Endothelial cell of umbilical vein (primary cell): ENCODE results near the gene VAV3. TPM values are rescaled to one million over a fixed set of nuclear protein-coding genes. Genes with fewer than 3 reads are reported as not detected.

Experiments
- BruUV-seq: library from RNA; stranded (reverse); fragments of 400-500 nt; replicated peaks from 2 replicates; lab custom pipeline; 2021; lab: Mats Ljungman, UMichigan
- CTCF ChIA-PET: fragments of 300-600, 350-600 bp; sonication (Branson Sonifier 250); formaldehyde crosslinking; loops from one replicate; lab custom pipeline; 2021; ENCODE audit warnings: antibody characterized with exemption, inconsistent platforms; lab: Charles Lee
- POLR2A ChIA-PET: fragments of 300-600, 350-600 bp; sonication (Branson Sonifier 250); formaldehyde crosslinking; loops from one replicate; lab custom pipeline; 2021; ENCODE audit warnings: antibody characterized with exemption, inconsistent platforms; lab: Charles Lee
- DNase-seq: peaks from one replicate; pipeline ENCODE4 v3.0.0-alpha.2; 2011; ENCODE audit warnings: low read depth, low spot score
- FAIRE-seq: peaks from 2 replicates; lab custom pipeline; 2011; peaks lifted over from hg19 to GRCh38; lab: Jason Lieb, UNC
- H2AFZ ChIP-seq: 2 replicates; pipeline ENCODE4 v1.6.0; 2012; ENCODE audit warnings: low read depth, low read length, control low read depth, inconsistent platforms
- H3K27ac ChIP-seq: 2 replicates; pipeline ENCODE4 v1.5.1; 2011; ENCODE audit warnings: low read depth, mild to moderate bottlenecking, control low read depth, low read length, moderate library complexity; ENCODE audit not compliant: insufficient read depth
- H3K27me3 ChIP-seq, 2 experiments: 2 replicates each; pipeline versions ENCODE4 v1.6.0 to v1.6.1; 2011; ENCODE audit warnings: low read length in 2 of 2, mixed read lengths in 1 of 2; ENCODE audit not compliant: control insufficient read depth in 2 of 2, insufficient read depth in 2 of 2
- H3K36me3 ChIP-seq, 2 experiments: 2 replicates in 1 of 2; 3 replicates in 1 of 2; pipeline ENCODE4 v1.5.1; 2011; ENCODE audit warnings: low read length in 2 of 2, mild to moderate bottlenecking in 1 of 2, moderate library complexity in 1 of 2; ENCODE audit not compliant: control insufficient read depth in 2 of 2, insufficient read depth in 2 of 2; ENCODE audit errors: extremely low read depth in 1 of 2
- H3K4me1 ChIP-seq: 3 replicates; pipeline ENCODE4 v1.5.1; 2011; ENCODE audit warnings: mild to moderate bottlenecking, low read length; ENCODE audit not compliant: control insufficient read depth, insufficient read depth; ENCODE audit errors: extremely low read depth
- H3K4me2 ChIP-seq: 2 replicates; pipeline ENCODE4 v1.6.1; 2011; ENCODE audit warnings: low read length, control low read depth, mixed read lengths; ENCODE audit not compliant: insufficient read depth
- H3K4me3 ChIP-seq, 3 experiments: fragments of 200-600 bp in 1 of 3; sonication (generic), shearing (Covaris generic) in 1 of 3; replicated peaks in 1 of 3; 2 replicates each; pipeline ENCODE4 v1.5.1; 2011 to 2016; ENCODE audit warnings: control low read depth in 3 of 3, low read length in 3 of 3, mild to moderate bottlenecking in 2 of 3, inconsistent platforms in 1 of 3, low read depth in 1 of 3, moderate library complexity in 1 of 3; ENCODE audit not compliant: insufficient read depth in 1 of 3
- H3K79me2 ChIP-seq: 2 replicates; pipeline ENCODE4 v1.6.0; 2012; ENCODE audit warnings: low read length, inconsistent platforms; ENCODE audit not compliant: control insufficient read depth, insufficient read depth
- H3K9ac ChIP-seq: replicated peaks from 2 replicates; pipeline ENCODE3; 2011; ENCODE audit warnings: low read length, control low read depth; ENCODE audit not compliant: insufficient read depth; ENCODE audit errors: extremely low read depth
- H3K9me1 ChIP-seq: replicated peaks from 3 replicates; pipeline ENCODE4 v1.6.0; 2011; ENCODE audit warnings: mild to moderate bottlenecking, low read length; ENCODE audit not compliant: control insufficient read depth, insufficient read depth; ENCODE audit errors: extremely low read depth
- H3K9me3 ChIP-seq: replicated peaks from 2 replicates; pipeline ENCODE4 v1.5.1; 2012; ENCODE audit warnings: low read length, inconsistent platforms; ENCODE audit not compliant: control insufficient read depth, insufficient read depth
- H4K20me1 ChIP-seq: replicated peaks from 2 replicates; pipeline ENCODE3; 2011; ENCODE audit warnings: mild to moderate bottlenecking, low read length; ENCODE audit not compliant: control insufficient read depth, insufficient read depth; ENCODE audit errors: extremely low read depth
- GATA2 ChIP-seq: IDR thresholded peaks from 2 replicates; pipeline ENCODE4 v1.7.0; 2011; ENCODE audit warnings: low read depth, mild to moderate bottlenecking, moderate library complexity, mixed read lengths, low read length; ENCODE audit not compliant: insufficient read length, insufficient read depth
- MAX ChIP-seq: IDR thresholded peaks from 2 replicates; pipeline ENCODE4 v1.6.1; 2011; ENCODE audit not compliant: insufficient read depth, insufficient read length
- dilution Hi-C: fragments of 300-500 bp; cut with MboI; formaldehyde crosslinking; loops from one replicate; pipeline ENCODE4 v1.15.0; 2019; ENCODE audit warnings: low sequenced_read_pairs; ENCODE audit not compliant: extremely low pct_ligation_motif_present
- intact Hi-C: fragments of 100-400 bp; cut with micrococcal nuclease; formaldehyde crosslinking; loops from one replicate; pipeline ENCODE4 v1.10.0; 2022
- polyA plus RNA-seq, 4 experiments: library from polyadenylated mRNA; depleted of rRNA in 3 of 4; stranded (reverse) in 3 of 4; unstranded in 1 of 4; fragments of >200 nt; gene quantifications; 2 replicates each; pipeline versions ENCODE4 v1.2.1 to v1.2.3, GENCODE V29; 2011 to 2012; ENCODE audit warnings: missing spikeins in 1 of 4
- total RNA-seq: library from RNA; stranded (reverse); gene quantifications from 2 replicates; pipeline ENCODE4 v1.2.3, GENCODE V29; 2021
- TF ChIP-seq, protein P1 (sequence below), 2 donors: IDR thresholded peaks; 1 replicate in 1 of 2; 2 replicates in 1 of 2; pipeline ENCODE4 v1.5.1; 2011; ENCODE audit warnings: low read length in 2 of 2, mild to moderate bottlenecking in 2 of 2, moderate library complexity in 2 of 2, control low read depth in 1 of 2, inconsistent platforms in 1 of 2, low read depth in 1 of 2; ENCODE audit not compliant: insufficient read depth in 1 of 2; ENCODE audit errors: extremely low read depth in 1 of 2

Gene VAV3
- total and polyA plus RNA-seq, 2 donors (not counting 3 experiments of a cell fraction or from before 2014, with no cell fraction given) = 0.18 to 1.5 TPM

DNA sequence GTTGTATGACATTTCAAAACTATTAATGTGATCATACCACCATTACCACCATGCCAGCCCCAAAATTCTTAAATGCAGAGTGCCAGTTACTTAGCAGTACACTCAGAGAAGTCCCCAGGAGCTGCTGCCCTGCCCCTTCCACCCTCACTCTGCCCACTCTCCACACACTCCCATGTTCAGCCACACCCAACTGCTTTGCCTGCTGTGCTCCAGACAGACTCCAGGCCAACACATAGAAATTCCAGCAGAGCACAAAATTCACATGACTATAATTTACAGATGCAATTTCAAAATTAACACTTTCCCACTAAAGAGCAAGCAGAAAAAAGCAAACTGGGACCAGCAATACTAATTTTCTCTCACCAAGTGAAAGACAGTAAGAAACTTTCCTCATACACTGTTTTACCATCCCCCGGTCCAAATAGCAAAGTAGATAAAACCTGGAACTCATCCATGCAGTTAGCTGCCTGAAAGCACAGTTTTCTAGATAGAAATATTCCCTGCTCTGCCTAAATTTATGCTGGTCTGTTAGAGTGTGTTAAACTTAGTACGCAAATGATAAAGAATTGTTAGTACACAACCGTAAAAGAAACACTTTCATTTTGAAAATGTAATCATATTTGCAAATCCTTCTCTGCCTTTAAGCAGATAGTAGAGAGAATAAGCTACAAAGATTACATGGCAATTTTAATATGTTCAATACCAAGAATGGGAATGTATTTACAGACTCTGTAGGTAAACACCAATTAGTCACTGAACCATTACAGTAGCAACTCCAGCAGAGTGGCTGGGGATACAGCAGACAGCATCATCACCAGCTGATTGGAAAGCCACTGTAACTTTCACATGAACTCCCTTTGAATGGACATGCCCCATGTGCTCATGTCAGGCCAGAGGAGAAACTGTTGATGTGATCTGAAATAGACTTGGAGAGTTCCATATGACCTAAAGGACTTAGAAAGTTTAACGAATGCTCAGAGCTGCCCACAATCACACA is 176.5 kb downstream of the VAV3 start:
- no peak overlapping the region for H3K4me2 ChIP-seq
- H3K4me3 ChIP-seq = no peak overlapping the region
- H3K4me1 ChIP-seq = no peaks in the 10 kb centered on the region
- ChIA-PET POLR2A (no interaction called here), CTCF (interaction anchor here (0.8 kb wide), 1 partner anchor 10 kb away, joined by 3 read pairs; no protein-coding TSS in a partner anchor)
- H3K27me3 ChIP-seq = peaks cover 0 to 3% of the 10 kb centered on the region in 2 experiments
- no peaks in the 10 kb centered on the region for H4K20me1 ChIP-seq
- no peak overlapping the region for H3K27ac ChIP-seq
- TF ChIP-seq, protein P1, sequence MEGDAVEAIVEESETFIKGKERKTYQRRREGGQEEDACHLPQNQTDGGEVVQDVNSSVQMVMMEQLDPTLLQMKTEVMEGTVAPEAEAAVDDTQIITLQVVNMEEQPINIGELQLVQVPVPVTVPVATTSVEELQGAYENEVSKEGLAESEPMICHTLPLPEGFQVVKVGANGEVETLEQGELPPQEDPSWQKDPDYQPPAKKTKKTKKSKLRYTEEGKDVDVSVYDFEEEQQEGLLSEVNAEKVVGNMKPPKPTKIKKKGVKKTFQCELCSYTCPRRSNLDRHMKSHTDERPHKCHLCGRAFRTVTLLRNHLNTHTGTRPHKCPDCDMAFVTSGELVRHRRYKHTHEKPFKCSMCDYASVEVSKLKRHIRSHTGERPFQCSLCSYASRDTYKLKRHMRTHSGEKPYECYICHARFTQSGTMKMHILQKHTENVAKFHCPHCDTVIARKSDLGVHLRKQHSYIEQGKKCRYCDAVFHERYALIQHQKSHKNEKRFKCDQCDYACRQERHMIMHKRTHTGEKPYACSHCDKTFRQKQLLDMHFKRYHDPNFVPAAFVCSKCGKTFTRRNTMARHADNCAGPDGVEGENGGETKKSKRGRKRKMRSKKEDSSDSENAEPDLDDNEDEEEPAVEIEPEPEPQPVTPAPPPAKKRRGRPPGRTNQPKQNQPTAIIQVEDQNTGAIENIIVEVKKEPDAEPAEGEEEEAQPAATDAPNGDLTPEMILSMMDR (IDR thresholded peaks at IDR 0.05; ENCODE audit: extremely low read depth in 1 of 2, insufficient read depth in 1 of 2, low read depth in 1 of 2, low read length in 2 of 2) = no peak
- no peak for TF ChIP-seq GATA2
- TF ChIP-seq MAX = no peak
- dilution Hi-C loops (no loop called here), intact Hi-C loops (no loop called here)
- FAIRE-seq = no peak
- H3K36me3 ChIP-seq = no peaks in the 10 kb centered on the region
- no peak overlapping the region for H3K9ac ChIP-seq
- no peak for DNase-seq
- no peak overlapping the region for H2AFZ ChIP-seq
- BruUV-seq = no TSS peak
- H3K9me1 ChIP-seq = no peaks in the 10 kb centered on the region
- no peaks in the 10 kb centered on the region for H3K79me2 ChIP-seq
- no peaks in the 10 kb centered on the region for H3K9me3 ChIP-seq
